ENCODE measurements around the gene VWA8. TPM values are rescaled to one million over a fixed set of nuclear protein-coding genes. Genes with fewer than 3 reads are reported as not detected.

VWA8 gene
- total and polyA plus RNA-seq, 2 experiments from 2014 or later = 6.3 to 24.6 TPM

- H3K27me3 ChIP-seq (ENCODE audit: insufficient read depth) = no peaks in the 10 kb centered on the region
- H3F3A ChIP-seq (replicated peaks; ENCODE audit: low read depth) = no peaks in the 10 kb centered on the region
- H3K27ac Mint-ChIP-seq = no peak overlapping the region
- no peak overlapping the region for H3K4me2 ChIP-seq
- peaks cover 9% of the 10 kb centered on the region for H3K36me3 Mint-ChIP-seq (ENCODE audit: low read depth)
- H4K20me1 ChIP-seq (replicated peaks; ENCODE audit: insufficient read depth) = no peaks in the 10 kb centered on the region
- H3K4me1 Mint-ChIP-seq = no peaks in the 10 kb centered on the region
- ATAC-seq (no peak), DNase-seq (ENCODE audit: low spot score) (no peak)
- no peaks in the 10 kb centered on the region for H3K79me2 ChIP-seq (replicated peaks; ENCODE audit: insufficient read depth)
- no peak overlapping the region for H3K4me3 Mint-ChIP-seq
- peaks cover 1% of the 10 kb centered on the region for H3K27me3 Mint-ChIP-seq (ENCODE audit: insufficient read depth, low read depth, poor library complexity)
- peaks cover 6% of the 10 kb centered on the region; the same call in 1 of the 2 replicates for H3K36me3 ChIP-seq (ENCODE audit: insufficient read depth)
- TF ChIP-seq JUNB (IDR thresholded peaks at IDR 0.05; ENCODE audit: unreplicated experiment) (no peak), CREB1 (CRISPR knock-in tag; IDR thresholded peaks at IDR 0.05; ENCODE audit: low read depth) (no peak), ZNF331 (CRISPR knock-in tag; IDR thresholded peaks at IDR 0.05; ENCODE audit: low read depth) (no peak), ETS1 (IDR thresholded peaks at IDR 0.05) (no peak), POLR2AphosphoS5 (IDR thresholded peaks at IDR 0.05; ENCODE audit: low read depth) (no peak), REST (IDR thresholded peaks at IDR 0.05; ENCODE audit: unreplicated experiment) (no peak), EZH2 (IDR thresholded peaks at IDR 0.05; ENCODE audit: low read depth, unreplicated experiment) (no peak), EZH2phosphoT487 (IDR thresholded peaks at IDR 0.05; ENCODE audit: unreplicated experiment) (no peak), NANOG (IDR thresholded peaks at IDR 0.05; ENCODE audit: borderline replicate concordance) (no peak), STAT1 (IDR thresholded peaks at IDR 0.05; ENCODE audit: unreplicated experiment) (no peak), ZNF114 (CRISPR knock-in tag; IDR thresholded peaks at IDR 0.05) (no peak), ZNF462 (CRISPR knock-in tag; IDR thresholded peaks at IDR 0.05) (no peak), CTCF (conservative IDR thresholded peaks at IDR 0.05; ENCODE audit: low read depth in 2 of 2) (no peak)
- no peaks in the 10 kb centered on the region for H3K9me2 ChIP-seq (ENCODE audit: insufficient read depth)
- no peak overlapping the region for H2AFZ ChIP-seq
- no peak overlapping the region for H3K4me3 ChIP-seq
- H3K9me3 Mint-ChIP-seq = no peaks in the 10 kb centered on the region
- no peaks in the 10 kb centered on the region for H3K4me1 ChIP-seq (ENCODE audit: insufficient read depth)
- H3K27ac ChIP-seq (ENCODE audit: low read depth) = no peak overlapping the region
Measured at GRCh38 chr13:41809962-41810361, 150.9 kb downstream of the VWA8 start.

Measured in GM23338 (cell line).